GM21619 (cell line): ENCODE data around the gene NDC1.
"Not testable (repeated sequence)": the region's sequence is repeated elsewhere in the genome, so short reads cannot be mapped to it uniquely, and the experiment has no call there.

Source experiments
- ATAC-seq: cut with Tn5 transposase; IDR thresholded peaks from one replicate; pipeline ENCODE4 v1.9.1; 2021; ENCODE audit not compliant: unreplicated experiment

The NDC1 gene

DNA sequence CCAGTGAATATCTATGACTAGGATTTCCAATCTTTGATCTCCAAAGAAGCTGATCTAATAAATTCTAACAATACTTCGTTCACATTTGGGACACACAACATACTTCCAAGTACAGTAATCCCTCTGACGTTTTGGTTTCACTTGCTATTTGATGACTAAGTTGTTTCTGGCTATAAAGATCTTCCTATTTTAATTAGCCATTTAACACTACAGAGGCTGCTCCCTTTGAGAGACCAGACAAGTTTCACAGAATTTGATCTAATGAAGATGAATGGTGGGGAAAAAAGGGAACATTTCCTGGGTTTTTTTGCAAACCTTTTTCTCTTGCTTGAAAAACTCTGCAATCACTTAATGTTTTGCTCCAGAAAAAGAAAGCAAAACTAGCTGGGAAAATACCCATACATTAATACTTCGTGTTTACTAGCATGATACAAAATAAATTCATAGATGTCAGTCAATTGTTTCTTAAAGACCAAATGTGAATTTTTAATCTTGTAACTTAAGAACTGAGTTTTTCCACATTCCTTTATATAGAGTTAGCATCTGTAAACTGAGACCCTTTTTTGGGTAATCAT, 71.2 kb downstream of the NDC1 start:
- no peak for ATAC-seq

- no peak for ATAC-seq
Measured at GRCh38 chr1:53766194-53766742, 71.8 kb downstream of the NDC1 start.

GRCh38 chr1:53765657-53766056, 72.4 kb downstream of the NDC1 start:
- no peak for ATAC-seq

- no peak for ATAC-seq
Measured at GRCh38 chr1:53763911-53764310, 74.2 kb downstream of the NDC1 start.

- no peak for ATAC-seq
Measured at GRCh38 chr1:53763461-53763860, 74.6 kb downstream of the NDC1 start.

GRCh38 chr1:53760497-53760896, 77.6 kb downstream of the NDC1 start:
- ATAC-seq, result not testable (repeated sequence)

- no peak for ATAC-seq
Measured at GRCh38 chr1:53755874-53756273, 82.2 kb downstream of the NDC1 start.

DNA sequence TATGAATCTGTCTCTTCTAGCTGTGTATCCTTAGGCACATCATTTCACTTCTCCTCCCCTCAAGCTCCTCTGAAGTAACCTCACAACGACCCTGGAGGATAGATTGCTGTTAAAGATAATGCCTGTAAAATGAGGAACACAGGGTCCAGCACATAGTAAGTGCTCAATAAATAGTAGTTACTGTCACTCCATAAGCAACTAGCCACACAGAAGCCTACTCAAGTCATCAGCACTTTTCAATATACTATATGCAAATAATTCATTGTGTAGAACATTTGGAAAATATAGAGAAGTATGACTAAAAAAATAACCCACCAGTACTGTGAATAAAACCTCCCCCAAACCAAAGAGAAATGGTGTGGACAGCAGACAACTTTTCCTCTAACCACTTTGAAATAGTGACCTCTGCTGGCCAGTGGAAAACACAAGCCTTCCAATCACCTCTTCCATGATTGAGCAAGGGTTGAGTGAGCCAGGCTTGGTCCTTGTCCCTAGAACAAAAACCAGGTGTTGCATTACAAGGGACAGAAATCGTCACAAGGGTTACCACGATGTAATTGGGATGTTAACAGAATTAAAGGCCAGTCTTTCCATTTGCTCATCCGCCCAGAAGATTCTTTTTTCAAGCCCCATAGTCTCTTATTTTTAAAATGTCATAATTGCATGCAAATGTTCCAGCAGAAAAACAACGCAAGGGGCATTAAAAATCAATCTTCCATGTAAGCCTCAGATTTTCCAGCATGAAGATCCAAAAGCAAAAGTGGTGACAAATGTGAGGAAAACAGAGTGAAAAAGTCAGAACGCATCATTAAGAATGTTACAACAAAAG, 83.4 kb downstream of the NDC1 start:
- no peak for ATAC-seq

DNA sequence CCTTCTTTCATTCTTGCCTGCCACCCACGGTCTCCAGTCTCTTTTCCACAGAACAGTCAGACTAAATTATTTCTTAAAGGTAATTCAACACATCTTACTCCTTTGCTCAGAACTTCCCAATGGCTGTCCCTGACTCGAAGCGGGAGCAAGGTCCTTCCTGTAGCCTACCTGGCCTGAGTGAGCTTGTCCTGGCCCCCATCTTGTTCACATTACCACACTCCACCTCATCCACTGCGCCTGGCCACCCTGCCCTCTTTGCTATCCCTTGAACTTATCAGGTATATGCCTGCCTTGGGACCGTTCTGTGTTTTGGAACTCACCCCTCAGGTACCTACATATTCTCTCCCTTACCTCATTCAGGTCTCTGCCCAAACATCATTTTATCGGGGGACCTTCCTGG, 85.8 kb downstream of the NDC1 start:
- no peak for ATAC-seq

DNA sequence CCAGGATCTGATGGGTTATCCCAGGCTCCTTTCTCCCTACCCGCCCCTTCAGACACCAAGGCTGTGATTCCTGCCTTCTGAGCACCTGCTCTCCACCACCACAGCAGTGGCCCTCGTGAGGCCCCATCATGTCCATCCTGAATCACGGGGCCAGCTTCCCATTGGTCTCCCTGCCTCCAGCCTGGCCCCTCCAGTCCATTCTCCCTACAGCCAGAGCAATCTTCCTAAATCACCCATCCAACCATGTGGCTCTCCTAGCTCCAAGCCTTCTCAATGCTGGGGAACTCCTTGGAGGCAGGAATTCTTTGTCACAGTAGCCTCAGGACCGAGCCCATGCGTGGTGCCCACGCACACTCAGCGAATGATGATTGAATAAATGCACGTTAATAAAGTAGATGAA, 90.3 kb downstream of the NDC1 start:
- no peak for ATAC-seq

DNA sequence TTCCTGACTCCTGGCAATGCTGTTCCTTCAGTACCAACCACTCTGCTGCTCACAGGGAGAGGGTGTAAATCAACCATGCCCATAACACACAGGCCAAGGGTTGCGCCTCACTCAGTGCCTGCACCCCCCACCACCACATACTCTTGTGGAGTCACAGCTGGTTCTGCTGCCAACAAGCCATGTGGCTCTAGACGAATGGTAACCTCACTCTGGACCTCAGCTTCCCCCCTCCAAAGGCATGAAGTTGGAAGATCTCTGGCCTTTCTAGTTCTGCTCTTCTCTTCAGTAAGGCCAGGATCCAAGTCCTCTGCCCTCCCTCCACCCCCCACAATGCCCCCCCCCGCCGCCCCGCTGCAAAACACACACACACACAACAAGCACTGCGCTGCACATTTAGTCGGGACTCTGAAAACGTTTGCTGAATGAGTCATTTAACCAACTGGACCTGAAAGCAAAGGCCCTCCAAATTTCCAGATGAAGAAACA, 97.4 kb downstream of the NDC1 start:
- no peak for ATAC-seq

DNA sequence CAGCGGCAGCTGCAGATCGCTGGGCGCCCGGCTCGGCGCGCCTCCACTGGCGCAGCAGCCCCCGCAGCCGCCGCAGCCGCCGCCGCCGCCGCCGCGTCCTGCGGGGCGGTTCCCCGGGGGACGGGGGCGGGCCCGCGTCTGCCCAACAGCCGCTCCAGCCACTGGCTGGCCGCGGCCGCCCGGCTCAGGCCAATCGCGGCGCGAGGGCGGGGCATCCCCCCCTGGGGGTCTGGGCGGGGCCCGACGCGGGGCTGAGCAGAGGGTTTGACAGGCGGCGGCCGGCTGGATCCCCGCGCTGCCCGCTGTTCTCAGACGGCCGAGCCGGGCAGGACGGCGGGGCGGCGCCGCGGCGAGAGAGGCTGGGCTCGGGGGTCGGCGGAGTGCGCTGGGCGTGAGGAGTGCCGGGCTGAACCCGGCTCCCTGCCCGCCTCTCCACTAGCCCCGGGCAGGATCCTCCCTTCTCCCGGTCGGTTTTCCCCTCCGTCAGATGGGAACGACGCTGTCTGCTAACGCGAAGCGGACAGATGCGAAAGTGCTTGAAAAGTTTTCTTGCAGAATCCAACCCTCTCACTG, 98.9 kb downstream of the NDC1 start, which contains the start of gene GLIS1:
TSS of gene GLIS1 (minus strand) at position 56 of the 573 bp plus-strand sequence. CDS start 1,100 bp downstream, outside the sequence.
- peak; percentile 96 for ATAC-seq

DNA sequence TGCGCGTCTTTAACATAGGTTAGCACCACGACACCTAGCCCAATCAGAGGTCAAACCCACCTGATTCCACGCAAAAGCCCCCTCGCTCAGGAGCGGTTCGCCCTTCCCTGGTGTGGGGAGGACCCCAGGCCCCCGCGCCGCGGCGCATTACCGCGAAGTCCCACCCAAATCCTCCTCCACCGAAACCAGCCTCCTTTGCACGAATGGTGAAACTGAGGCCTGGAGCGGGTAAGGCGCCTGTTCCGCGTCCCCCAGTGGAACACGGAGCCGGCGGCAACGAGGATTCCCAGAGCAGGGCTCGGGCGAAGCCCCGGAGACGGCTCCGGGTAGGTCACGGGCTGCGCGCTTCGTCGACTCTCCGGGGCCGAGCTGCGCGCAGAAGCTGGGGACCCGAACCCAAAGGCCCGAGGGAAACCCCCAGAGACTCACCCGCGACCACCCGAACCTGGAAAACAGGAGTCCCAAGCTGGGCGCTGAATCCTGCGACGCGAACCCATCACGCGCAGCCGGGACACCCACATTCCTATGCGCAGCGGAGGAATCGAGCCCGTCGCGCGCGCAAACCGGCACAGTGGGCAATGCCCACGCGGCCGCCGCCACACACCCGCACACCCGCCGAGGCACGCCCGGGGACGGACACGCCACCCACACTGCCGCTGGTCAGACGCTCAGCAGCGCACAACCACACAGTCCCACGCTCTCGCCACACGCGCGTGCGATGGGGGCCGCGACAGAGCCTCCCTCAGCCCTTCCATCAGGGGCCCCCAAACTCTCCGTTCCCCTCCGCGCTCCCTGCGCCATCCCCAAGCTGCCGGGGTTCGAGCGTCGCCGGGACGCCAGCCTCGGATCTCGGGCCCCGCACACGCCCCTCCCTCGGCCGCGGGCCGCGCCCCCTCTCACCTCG, 99.6 kb downstream of the NDC1 start:
- peak; percentile 5 for ATAC-seq

GRCh38 chr1:53737648-53738204, 100.4 kb downstream of the NDC1 start:
- ATAC-seq, result no peak

- ATAC-seq, result no peak
Measured at GRCh38 chr1:53736290-53736689, 101.8 kb downstream of the NDC1 start.

GRCh38 chr1:53735681-53736080, 102.4 kb downstream of the NDC1 start:
- no peak for ATAC-seq

DNA sequence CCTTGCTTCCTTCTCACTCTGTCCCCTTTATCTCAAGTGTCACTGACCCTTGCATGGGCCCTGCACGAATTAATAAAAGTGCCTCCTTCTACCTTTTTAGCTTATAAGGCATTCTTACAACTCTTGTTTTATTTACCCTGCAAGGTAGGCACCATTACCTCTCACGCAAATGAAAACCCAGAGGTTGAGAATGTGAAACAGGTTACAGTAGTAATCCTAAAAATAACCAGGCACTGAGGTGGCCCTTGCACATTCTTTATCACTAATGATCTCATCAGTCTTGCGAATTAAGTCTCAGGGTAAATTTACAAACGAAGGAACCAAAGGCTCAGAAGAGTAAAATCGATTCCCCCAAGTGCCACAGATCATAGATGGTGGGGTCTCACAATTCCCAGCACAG, 102.8 kb downstream of the NDC1 start:
- ATAC-seq, result no peak

- ATAC-seq, result no peak
Measured at GRCh38 chr1:53734650-53735211, 103.4 kb downstream of the NDC1 start.

DNA sequence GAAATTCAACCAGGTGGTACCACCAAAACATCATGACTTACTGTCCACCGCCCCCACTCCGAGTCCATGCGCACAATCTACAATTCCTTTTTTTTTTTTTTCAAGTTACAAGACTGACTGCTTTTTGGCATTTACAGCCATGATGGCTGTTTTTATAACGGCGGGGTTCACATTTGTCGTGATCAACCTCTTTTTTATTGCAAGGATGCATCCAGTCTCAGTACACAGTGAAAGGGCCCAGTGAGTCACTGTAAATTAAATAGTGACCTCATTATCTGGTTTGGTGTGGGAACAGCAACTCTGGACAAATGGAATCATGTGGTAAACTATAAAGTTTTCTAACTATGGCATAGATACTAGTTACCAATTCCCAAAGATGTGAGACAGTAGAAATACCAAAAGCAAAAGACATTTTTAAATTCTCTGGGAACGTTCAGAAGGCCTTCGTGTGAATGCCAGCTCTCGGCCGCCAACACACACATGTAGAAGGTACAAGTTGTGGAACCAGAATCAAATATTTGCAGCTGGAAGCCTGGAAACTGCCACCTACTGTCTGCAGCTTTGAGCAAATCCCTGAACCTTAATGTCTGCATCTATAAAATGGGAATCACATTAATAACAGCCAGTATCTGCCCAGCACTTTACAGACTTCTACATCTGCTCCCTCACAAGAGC, 104.0 kb downstream of the NDC1 start:
- no peak for ATAC-seq
